GM19452 (cell line): ENCODE results near the gene C1QTNF5.

Experiments
- ATAC-seq: cut with Tn5 transposase; IDR thresholded peaks from one replicate; pipeline ENCODE4 v1.9.1; 2021; ENCODE audit not compliant: unreplicated experiment

The C1QTNF5 gene

DNA sequence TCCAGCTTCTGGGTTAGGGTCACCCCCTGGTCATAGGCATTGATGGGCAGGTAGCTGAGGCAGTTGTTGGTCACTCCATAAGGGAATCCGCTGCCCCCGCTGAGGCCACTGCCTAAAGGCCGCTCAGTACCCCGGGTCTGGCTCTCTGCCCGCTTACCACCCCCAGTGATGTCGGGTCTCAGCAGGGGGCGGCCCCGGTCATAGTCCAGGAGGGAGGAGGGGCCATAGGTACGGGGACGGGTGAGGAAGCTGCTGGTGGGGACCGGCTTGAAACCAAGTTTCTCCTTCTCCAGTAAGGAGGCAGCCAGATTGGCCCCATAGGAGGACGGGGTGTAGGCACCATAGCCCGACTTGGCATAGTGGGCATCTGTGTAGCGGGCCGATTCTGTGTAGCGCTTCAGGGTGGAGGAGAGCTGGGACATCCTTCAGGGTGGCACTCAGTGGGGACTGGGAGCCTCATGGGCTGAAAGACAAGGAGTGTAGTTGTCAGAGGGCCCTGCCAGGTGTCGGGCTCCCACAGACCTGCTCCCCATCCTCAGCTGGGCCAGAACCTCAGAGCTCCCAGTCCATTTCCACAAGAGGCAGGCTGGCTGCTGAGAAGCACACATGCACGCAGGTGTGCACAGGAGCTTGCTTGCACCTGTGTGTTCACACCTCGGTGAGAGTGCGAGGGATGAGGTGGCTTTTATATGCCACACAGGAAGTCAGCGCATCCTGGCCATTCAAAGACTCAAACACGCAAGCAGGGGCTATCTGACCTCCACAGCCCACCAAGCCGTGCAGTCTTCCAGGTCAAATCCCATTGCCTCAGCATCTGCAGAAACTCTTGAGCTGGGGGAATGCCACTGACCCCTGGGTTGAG is 32.6 kb upstream of the C1QTNF5 start:
- no peak for ATAC-seq

- no peak for ATAC-seq
Measured at GRCh38 chr11:119372260-119373058, 31.8 kb upstream of the C1QTNF5 start.

DNA sequence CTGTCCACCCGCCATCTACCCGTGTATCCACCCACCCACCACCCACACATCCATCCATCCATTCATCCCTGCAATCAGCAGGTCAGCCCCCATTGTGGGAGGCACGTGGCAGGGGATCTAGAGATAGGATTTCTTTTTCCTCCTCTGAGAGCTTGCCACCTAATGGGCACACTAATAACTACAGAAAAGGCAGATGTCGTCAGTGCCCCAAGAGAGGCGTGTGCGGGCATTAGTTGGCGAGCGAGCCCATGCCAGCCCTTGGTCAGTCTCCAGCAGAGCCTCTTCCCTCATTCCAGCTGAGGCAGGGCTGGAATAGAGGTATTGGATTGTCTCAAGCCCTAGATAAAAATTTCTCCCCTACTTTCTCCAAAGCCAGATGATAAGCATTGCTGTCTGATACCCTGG is 31.1 kb upstream of the C1QTNF5 start:
- no peak for ATAC-seq

DNA sequence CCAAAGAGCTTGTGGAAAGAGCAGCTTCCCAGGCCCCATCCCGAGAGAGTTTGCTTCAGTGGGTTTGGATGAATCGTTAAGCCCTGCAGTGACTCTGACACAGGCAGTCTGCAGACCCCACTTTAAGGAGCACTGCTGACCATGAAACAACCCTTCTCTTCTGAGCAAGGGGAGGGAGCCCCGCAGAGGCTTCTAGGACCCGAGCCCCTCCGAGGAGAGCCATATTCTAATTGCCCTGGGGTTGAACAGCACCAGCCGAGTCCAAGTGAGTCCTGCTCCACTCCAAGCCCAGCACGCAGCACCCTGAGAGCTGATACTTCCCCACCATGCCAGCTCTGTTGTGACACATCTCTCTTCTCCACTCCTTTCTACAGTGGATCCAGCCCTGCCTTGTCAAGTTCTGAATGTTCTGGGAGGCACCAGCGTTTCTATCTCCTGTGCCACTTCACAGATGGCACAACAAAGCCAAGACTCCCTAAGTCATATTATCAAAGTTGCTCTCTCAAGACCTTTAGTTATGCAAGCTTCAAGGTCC is 30.5 kb upstream of the C1QTNF5 start:
- ATAC-seq, result no peak

DNA sequence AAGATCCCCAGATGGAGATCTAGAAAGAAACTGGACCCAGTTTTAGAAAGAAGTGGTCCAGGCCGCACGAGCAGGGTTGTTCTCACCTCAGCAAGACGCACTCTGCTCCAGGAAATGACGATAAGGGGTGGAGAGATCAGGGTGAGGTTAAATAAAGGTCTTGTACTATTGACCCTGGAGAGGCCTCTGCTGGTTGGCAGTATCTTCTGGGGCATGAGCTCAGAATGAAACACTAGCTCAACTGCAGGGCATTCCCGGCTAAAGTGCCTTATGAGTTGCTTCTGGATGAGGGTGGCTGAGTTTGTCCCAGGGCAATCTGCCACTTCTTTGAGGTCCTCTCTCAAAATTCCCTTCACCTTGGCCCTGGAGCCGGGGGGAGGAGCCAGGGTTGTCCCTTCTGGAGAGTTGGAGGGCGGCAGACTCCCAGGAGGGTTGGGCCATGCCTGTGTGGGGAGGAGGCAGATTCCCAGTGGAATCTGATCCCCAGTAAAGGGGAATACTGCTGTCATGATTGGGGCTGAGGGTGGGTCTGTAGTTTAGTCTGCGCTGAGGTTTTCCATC is 29.9 kb upstream of the C1QTNF5 start:
- ATAC-seq, result no peak

- ATAC-seq, result no peak
Measured at GRCh38 chr11:119369132-119369925, 28.6 kb upstream of the C1QTNF5 start.

DNA sequence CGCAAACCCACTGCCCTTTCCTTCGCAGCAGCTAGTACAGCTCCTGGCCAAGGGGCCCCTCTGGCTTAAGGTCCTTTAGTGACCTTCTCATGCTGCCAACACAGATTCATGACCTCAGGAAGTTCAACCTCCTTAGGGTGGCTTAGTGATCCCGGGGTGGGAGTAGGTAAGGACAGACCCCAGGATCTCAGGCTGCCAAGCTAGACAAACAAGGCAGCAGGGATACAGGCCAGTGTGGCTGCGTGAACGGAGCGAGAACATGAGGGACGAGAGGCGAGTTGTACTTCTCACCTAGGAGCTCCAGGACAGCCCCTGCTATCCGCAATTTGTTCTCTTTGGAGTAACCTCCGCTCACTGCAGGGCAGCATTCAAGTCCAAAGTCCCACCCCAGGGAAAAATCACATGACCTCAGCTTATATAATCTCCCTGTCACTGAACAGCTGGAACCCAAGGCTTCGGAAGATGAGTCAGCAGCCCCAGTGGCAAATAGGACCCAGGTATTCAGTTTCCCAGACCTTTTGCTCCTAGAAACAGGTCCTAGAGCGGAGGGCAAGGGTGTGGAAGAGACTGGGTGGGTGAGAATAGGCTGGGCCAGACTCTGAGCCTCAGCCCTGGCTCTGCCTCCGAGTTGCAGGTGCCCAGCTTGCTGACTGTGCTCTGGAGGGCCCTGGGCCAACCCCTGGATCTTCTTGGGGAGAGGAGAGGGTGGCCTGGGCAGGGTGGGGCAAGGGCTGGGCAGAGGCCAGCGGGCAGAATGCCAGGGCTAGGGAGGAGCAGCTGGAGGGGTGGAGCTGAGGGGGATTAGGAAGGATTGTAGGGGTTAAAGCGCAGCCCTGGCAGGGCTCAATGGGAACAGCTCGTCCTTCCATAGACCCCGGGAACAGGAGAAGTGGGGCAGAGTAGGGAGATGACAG is 27.7 kb upstream of the C1QTNF5 start:
- no peak for ATAC-seq

DNA sequence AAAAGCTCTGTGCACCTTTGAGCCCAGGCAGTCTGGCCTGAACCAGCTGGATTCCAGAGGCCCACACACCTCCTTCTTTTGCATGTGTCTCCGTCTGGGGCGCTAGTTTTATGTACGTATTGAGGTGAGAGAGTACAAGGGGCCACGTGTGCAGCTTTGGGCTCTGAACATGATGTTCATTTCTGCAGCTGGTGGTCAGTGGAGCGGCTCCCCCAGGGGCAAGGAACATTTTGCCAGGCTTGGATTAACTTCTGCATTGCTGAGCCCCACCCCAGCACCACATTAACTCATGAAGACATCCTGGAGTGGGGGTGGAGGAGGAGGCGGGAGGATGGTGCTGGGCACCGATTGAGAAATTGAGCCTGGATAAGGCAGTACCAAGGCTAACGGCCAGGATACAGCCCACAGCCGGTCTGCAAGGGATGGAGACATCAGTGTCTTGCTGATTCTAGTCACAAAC is 27.0 kb upstream of the C1QTNF5 start:
- ATAC-seq, result no peak

GRCh38 chr11:119366690-119367620 is 26.3 kb upstream of the C1QTNF5 start:
- ATAC-seq, result no peak

- ATAC-seq, result no peak
Measured at GRCh38 chr11:119365071-119365591, 24.4 kb upstream of the C1QTNF5 start.

DNA sequence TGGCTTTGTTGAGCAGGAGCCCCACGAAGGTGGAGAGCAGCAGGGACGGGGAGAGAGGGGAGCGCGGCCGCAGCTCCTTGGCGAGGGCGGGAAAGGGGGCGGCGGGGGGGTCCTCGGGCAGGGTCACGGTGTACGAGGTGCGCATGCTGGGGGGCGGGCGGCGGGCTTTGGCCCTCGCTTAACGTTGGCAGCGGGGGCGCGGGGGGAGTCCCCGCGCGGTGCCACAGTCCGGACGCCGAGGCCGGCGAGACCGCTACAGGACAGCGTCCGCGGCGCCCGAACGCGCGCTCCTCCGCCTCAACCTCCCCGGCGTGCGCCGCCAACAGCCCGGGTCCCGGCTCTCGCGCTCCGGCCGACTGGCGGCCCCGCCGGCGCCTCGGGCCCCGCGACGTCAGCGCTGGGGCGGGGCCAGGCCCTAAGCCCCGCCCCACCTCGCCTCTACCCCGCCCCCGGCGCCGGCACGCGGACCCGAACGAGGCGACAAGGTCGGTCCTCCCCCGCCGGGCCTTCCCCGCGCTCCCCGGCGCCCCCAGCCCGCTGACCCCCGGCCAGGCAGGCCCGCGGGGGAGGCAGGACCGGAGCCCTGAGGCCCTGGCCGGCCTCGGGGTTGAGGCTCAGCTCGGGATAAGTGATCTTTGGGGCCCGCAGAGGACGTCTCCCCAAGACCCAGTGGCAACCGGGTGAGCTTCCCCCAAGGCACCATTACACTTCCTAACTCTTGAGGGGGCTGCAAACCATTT is 23.3 kb upstream of the C1QTNF5 start:
- no peak for ATAC-seq

DNA sequence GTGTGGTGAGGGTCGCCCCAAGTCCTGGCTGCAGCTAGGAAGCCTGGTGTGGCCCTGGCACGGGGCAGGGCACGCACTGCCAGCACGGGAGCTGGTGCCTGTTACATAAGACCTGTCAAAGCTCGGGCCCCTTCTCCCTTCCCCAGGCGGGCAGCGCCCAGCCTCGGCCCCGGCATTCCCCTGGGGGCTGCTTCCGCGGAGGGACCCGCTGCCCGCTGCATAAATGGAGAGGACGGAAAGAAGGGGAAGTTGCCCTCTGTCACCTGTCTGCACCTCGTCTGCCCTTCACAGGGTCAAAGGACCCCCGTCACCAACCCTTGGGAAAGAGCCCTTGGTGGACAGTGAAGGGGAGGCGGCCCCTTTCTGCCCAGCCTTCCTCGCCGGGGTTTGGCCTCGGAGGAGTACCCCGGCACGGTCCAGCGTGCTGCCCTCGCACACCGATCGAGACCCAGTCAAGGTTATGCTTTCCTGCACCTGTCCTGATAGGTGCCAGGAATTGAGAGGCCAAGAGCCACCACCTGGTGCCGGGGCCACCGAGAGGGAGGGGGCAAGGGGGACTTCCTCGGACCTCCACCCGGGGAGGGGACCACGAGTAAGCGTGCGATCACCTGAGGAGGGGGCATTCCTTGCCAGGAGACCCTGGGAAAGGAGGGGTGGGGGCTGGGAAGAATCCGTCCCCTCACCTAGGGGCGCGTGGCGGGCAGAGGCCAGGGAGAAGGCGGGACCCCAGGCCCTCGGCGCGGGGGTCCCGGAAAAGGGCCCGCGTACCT is 22.6 kb upstream of the C1QTNF5 start:
- no peak for ATAC-seq

DNA sequence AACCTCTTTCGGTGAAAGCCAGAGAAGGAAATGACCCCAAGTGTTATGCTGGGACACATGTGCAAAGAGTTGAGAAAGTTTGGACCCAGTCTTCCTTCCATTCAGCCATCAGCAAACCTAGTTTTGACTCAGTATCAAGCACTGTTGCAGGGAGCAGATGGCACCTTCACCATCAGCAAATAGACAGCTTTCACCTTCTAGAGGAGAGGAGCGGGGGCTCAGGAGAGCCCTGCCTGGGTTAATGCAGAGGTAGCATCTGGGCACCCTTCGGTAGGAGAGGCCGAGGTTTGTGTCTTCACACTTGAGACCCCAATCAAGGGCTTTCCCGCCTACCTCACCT is 22.0 kb upstream of the C1QTNF5 start:
- no peak for ATAC-seq

DNA sequence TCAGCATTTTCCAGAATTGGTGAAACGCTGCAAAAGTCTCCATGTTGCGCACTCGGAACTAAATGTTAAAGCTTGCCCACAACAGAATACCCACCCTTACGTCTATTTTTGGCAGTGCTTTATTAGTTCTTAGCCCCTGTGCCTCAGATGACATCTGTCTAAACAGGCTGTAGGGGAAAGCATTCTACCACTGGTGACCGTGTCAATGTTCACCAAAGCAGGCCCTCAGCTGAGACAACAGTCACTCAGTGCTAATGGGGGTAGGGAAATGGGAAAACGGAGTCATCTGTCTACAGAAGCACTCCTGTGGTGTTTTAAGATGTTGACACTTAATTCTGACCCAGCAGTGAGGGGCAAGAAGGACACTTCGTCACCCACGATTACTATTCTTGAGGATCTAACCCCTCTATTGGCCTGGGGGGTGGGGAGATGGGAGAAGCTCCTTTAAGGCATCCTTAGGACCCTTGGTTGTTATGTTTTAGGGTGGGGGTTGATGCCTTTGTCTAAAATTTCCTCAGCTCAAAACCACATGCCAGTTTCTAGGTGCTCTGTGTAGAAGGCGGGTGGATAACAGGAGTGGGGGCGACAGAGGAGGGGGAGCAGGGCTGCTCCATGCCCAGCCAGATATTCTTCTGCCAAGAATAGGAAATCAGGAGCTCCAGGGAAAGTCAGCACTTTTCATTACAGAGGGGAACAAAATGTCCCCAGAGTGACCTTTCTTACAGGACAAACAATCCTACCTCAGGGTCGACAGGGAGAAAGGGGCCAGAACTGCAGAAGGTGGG is 21.4 kb upstream of the C1QTNF5 start:
- ATAC-seq, result no peak

DNA sequence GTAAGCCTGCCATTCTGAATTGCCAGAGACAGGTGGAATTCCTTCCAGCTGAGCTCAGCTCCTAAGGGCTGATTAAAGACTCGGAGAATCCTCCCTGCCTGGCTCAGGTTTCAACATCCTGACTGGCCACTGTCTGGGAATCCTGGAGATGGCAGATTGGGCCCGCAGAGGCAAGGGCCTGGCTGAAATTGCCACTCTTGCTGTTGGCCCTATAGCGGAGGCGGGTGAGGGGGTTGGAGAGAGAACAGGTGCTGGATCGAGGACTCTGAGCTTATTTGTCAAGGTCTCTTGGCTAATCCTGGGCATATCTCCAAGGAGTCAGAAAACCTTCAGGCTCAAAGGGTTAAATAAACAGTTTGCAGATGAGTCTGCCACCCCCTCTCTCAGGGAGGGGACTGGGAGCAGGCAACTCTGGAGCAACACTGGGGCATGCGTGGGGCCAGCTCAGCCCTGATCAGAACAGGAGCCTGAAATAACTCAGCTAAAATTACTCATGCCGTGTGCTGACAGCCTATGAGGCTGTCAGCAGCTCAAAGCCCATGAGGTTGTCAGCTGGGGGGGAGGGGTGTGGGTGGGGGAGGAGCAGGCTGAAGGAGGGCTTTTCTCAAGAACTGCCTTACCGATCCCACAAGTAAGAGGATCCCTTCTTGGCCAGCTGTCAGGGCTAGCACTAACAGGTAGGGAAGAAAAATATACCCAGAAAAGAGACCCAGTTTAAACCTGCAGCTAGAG is 20.5 kb upstream of the C1QTNF5 start:
- no peak for ATAC-seq
